HepG2 (cell line): ENCODE data around the gene MAPK1. TPM values are rescaled to one million over a fixed set of nuclear protein-coding genes. Genes with fewer than 3 reads are reported as not detected.

Experiments used
- ATAC-seq: fragments of 200-7000 bp; cut with Tn5 transposase; 3 replicates; pipeline ENCODE4 v1.9.1; 2020; ENCODE audit warnings: mild to moderate bottlenecking, moderate library complexity
- BruUV-seq: library from RNA; stranded (reverse); fragments of 400-500 nt; replicated peaks from 2 replicates; lab custom pipeline; 2021; lab: Mats Ljungman, UMichigan
- CTCF ChIA-PET: fragments of 300-600 bp; formaldehyde crosslinking; extraction: SDS; loops from one replicate; lab custom pipeline; 2021; ENCODE audit warnings: low total read pairs, inconsistent platforms, low intra/inter-chr PET ratio; lab: Yijun Ruan, JAX
- POLR2A ChIA-PET: fragments of 350-600 bp; sonication (Branson Sonifier 250); formaldehyde crosslinking; loops from one replicate; lab custom pipeline; 2020; ENCODE audit warnings: antibody characterized with exemption, inconsistent platforms; lab: Yijun Ruan, JAX
- DNase-seq: peaks from one replicate; pipeline ENCODE4 v3.0.0-alpha.2; 2015; ENCODE audit warnings: low spot score
- FAIRE-seq: peaks from 3 replicates; lab custom pipeline; 2011; peaks lifted over from hg19 to GRCh38; lab: Jason Lieb, UNC
- H2AFZ ChIP-seq: one replicate; pipeline ENCODE4 v1.6.1; 2011; ENCODE audit warnings: low read length, inconsistent platforms
- H3K27ac ChIP-seq: fragments of 300-600 bp; 3 replicates; pipeline ENCODE4 v1.8.0; 2011; ENCODE audit warnings: mixed run types, mild to moderate bottlenecking, mixed read lengths, low read length, inconsistent platforms; ENCODE audit not compliant: insufficient read depth; ENCODE audit errors: extremely low read length
- H3K27me3 ChIP-seq, 2 experiments: fragments of 200-600 bp in 1 of 2; 2 replicates in 1 of 2; 3 replicates in 1 of 2; pipeline versions ENCODE4 v1.6.0 to v1.8.0; 2011; ENCODE audit warnings: low read length in 2 of 2, mild to moderate bottlenecking in 2 of 2, moderate library complexity in 2 of 2, inconsistent platforms in 1 of 2; ENCODE audit not compliant: insufficient read depth in 2 of 2, control insufficient read depth in 1 of 2
- H3K36me3 ChIP-seq, 2 experiments: fragments of 200-600 bp in 1 of 2; replicated peaks in 1 of 2; 2 replicates in 1 of 2; 3 replicates in 1 of 2; pipeline versions ENCODE4 v1.5.1 to v1.8.0; 2011; ENCODE audit warnings: low read length in 2 of 2, inconsistent platforms in 1 of 2; ENCODE audit not compliant: insufficient read depth in 2 of 2, control insufficient read depth in 1 of 2
- H3K4me1 ChIP-seq: 2 replicates; pipeline ENCODE4 v1.5.1; 2012; ENCODE audit warnings: low read length, inconsistent platforms; ENCODE audit not compliant: insufficient read depth
- H3K4me2 ChIP-seq: 2 replicates; pipeline ENCODE4 v1.6.0; 2011; ENCODE audit warnings: low read depth, low read length, inconsistent platforms
- H3K4me3 ChIP-seq, 3 experiments: fragments of 200-600 bp in 1 of 3; sonication (generic), shearing (Covaris generic) in 1 of 3; replicated peaks in 1 of 3; 2 replicates each; pipeline ENCODE4 v1.5.1; 2011 to 2016; ENCODE audit warnings: low read length in 3 of 3, inconsistent platforms in 2 of 3, low read depth in 2 of 3, mild to moderate bottlenecking in 2 of 3, control low read depth in 1 of 3, mixed read lengths in 1 of 3; ENCODE audit not compliant: insufficient read depth in 1 of 3
- H3K79me2 ChIP-seq: one replicate; pipeline ENCODE4 v1.6.1; 2011; ENCODE audit warnings: low read length, inconsistent platforms; ENCODE audit not compliant: insufficient read depth
- H3K9ac ChIP-seq: 2 replicates; pipeline ENCODE4 v1.6.0; 2011; ENCODE audit warnings: mild to moderate bottlenecking, low read depth, low read length, inconsistent platforms; ENCODE audit not compliant: insufficient read depth
- H3K9me3 ChIP-seq: 2 replicates; pipeline ENCODE4 v1.5.1; 2012; ENCODE audit warnings: mild to moderate bottlenecking, low read length
- H4K20me1 ChIP-seq: 2 replicates; pipeline ENCODE4 v1.6.0; 2011; ENCODE audit warnings: inconsistent platforms, mild to moderate bottlenecking, low read length, moderate library complexity; ENCODE audit not compliant: insufficient read depth
- AKAP8 ChIP-seq: sonication (generic); formaldehyde crosslinking; IDR thresholded peaks from 2 replicates; pipeline ENCODE4 v1.5.1; 2020; ENCODE audit warnings: mild to moderate bottlenecking, missing genetic modification reagents
- ARNT2 ChIP-seq: sonication (generic); formaldehyde crosslinking; IDR thresholded peaks from 2 replicates; pipeline ENCODE4 v1.8.0; 2022; ENCODE audit warnings: mild to moderate bottlenecking, low read depth, missing genetic modification reagents, moderate library complexity
- BCL3 ChIP-seq: sonication (generic); formaldehyde crosslinking; IDR thresholded peaks from 2 replicates; pipeline ENCODE4 v1.5.1; 2020; ENCODE audit warnings: mild to moderate bottlenecking, missing genetic modification reagents, moderate library complexity
- DNMT1 ChIP-seq: sonication (generic); formaldehyde crosslinking; IDR thresholded peaks from 2 replicates; pipeline ENCODE4 v1.5.1; 2020; ENCODE audit warnings: mild to moderate bottlenecking, missing genetic modification reagents
- HCFC1 ChIP-seq: fragments of 150-350 bp; IDR thresholded peaks from 2 replicates; pipeline ENCODE4 v1.6.1; 2014; ENCODE audit warnings: low read depth, low read length
- POLR2AphosphoS2 ChIP-seq: IDR thresholded peaks from 2 replicates; pipeline ENCODE4 v1.6.1; 2011; ENCODE audit warnings: low read depth, low read length, improper control_type of control experiment
- THAP8 ChIP-seq: sonication (generic); formaldehyde crosslinking; IDR thresholded peaks from 2 replicates; pipeline ENCODE4 v1.5.1; 2020; ENCODE audit warnings: missing genetic modification reagents, mild to moderate bottlenecking, borderline replicate concordance
- THAP9 ChIP-seq: sonication (generic); formaldehyde crosslinking; IDR thresholded peaks from 2 replicates; pipeline ENCODE4; 2020; ENCODE audit warnings: missing genetic modification reagents, mild to moderate bottlenecking, borderline replicate concordance
- ZNF546 ChIP-seq: sonication (generic); formaldehyde crosslinking; conservative IDR thresholded peaks from 2 replicates; pipeline ENCODE4 v1.8.1; 2023; ENCODE audit warnings: mild to moderate bottlenecking, missing genetic modification reagents
- WGBS: methylation state at CpG from one replicate; pipeline ENCODE4 v1.1.6; 2017; ENCODE audit warnings: low lambda C conversion rate; 5-methylcytosine and 5-hydroxymethylcytosine counted together
- in situ Hi-C: cut with HindIII; loops from 2 replicates; pipeline ENCODE4 v1.10.0; 2017; ENCODE audit warnings: low pct_unique_long_range_greater_than_20kb; ENCODE audit not compliant: extremely low pct_ligation_motif_present
- intact Hi-C: fragments of 100-400 bp; cut with micrococcal nuclease; formaldehyde crosslinking; loops from one replicate; pipeline ENCODE4 v1.10.0; 2022; ENCODE audit not compliant: unreplicated experiment
- polyA plus RNA-seq, 8 experiments: library from polyadenylated mRNA; depleted of rRNA in 3 of 8; stranded (reverse) in 7 of 8; unstranded in 1 of 8; fragments of >200 nt; fragmentation: Illumina TruSeq in 4 of 8; extraction: Trizol in 4 of 8; gene quantifications; 2 replicates each; pipeline versions ENCODE4 v1.2.1 to v1.2.3, GENCODE V29; 2011 to 2016; ENCODE audit warnings: low read depth in 4 of 8, missing spikeins in 1 of 8, mixed read lengths in 1 of 8; ENCODE audit not compliant: insufficient read depth in 1 of 8
- total RNA-seq, 5 experiments: library from RNA; depleted of rRNA; stranded (reverse); fragments of >200 nt; fragmentation: Illumina TruSeq; extraction: Trizol; gene quantifications; 2 replicates each; pipeline ENCODE4 v1.2.3, GENCODE V29; 2016; ENCODE audit warnings: low read depth in 1 of 5
- TF ChIP-seq, protein P1 (sequence below): sonication (generic); formaldehyde crosslinking; IDR thresholded peaks from 2 replicates; pipeline ENCODE4 v1.8.1; 2023; ENCODE audit warnings: missing genetic modification reagents, mild to moderate bottlenecking, borderline replicate concordance

MAPK1 gene
- total and polyA plus RNA-seq, 2 of the 13 experiments (the other 11 are each of a cell fraction or from before 2014, with no cell fraction given): 107 to 114 TPM

- H3K36me3 ChIP-seq: peaks cover 16 to 46% of the 10 kb centered on the region in 2 experiments
- ChIA-PET POLR2A (no interaction called here), CTCF (no interaction called here)
- no peak overlapping the region for H3K9ac ChIP-seq
- 83% methylated on average over 4 of the region's 4 CpGs for WGBS
- no peak overlapping the region for H3K4me3 ChIP-seq
- H3K9me3 ChIP-seq: no peaks in the 10 kb centered on the region
- no TSS peak for BruUV-seq
- no peak overlapping the region for H2AFZ ChIP-seq
- H3K4me1 ChIP-seq: peaks cover 21% of the 10 kb centered on the region
- FAIRE-seq (no peak), ATAC-seq (no peak), DNase-seq (no peak)
- H3K27me3 ChIP-seq: no peaks in the 10 kb centered on the region
- no peaks in the 10 kb centered on the region; the same call in 1 of the 2 replicates for H4K20me1 ChIP-seq
- H3K27ac ChIP-seq: no peak overlapping the region
- in situ Hi-C loops: no loop called here
- TF ChIP-seq HCFC1 (no peak), AKAP8 (CRISPR knock-in tag) (no peak), DNMT1 (no peak), THAP9 (CRISPR knock-in tag) (no peak), POLR2AphosphoS2 (no peak), THAP8 (CRISPR knock-in tag) (no peak), BCL3 (CRISPR knock-in tag) (no peak), ZNF546 (CRISPR knock-in tag) (no peak), ARNT2 (CRISPR knock-in tag) (no peak)
- TF ChIP-seq, protein P1, sequence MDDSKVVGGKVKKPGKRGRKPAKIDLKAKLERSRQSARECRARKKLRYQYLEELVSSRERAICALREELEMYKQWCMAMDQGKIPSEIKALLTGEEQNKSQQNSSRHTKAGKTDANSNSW (CRISPR knock-in tag): no peak
- intact Hi-C loops: no loop called here
- H3K4me2 ChIP-seq: no peak overlapping the region
- no peaks in the 10 kb centered on the region for H3K79me2 ChIP-seq
Observed at GRCh38 chr22:21759093-21759492, 108.4 kb downstream of the MAPK1 start.
